ENCODE results near the gene PYCR2. TPM values are rescaled to one million over a fixed set of nuclear protein-coding genes. Genes with fewer than 3 reads are reported as not detected.
"Not testable (repeated sequence)": the region's sequence is repeated elsewhere in the genome, so short reads cannot be mapped to it uniquely, and the experiment has no call there.

PYCR2 gene
- total RNA-seq, 1 donor from 2014 or later: 19.5 TPM

DNA sequence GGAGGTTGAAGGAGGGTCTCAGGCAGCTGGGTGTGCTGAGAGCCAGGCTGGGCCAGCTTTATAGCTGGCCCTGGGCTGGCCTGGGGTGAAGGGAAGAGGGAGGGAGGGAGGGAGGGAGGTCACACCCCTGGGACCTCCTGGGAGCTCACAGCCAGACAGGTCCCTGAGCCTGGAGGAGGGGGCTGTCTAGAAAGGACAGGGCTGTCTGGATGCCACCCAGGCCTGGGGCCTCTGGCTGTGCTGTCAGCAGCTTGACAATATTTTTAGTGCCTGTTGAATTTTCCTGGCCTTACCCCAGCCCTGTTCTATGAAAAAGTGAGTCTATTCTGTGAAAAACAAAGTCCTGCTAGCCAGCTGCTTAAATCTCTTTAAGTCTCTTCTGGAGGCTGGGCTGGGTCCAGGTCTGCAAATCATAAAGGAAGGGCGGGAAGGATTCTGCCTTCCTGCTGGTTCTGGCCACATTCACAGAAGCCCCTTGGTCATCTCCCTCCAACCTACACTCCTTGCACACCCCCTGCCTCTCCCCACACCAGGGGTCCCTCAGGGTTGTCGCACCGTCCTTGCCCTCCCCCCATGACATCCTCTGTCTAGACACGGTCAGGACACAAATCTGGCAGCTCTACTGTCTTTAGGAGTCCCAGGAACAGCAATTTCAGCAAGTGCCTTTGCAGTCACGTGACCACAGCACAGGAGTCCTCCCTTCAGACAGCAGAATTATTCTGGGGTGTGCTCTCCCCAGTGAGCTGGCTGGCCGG is 17.3 kb upstream of the PYCR2 start, which contains the start of gene LEFTY2:
TSS of gene LEFTY2 (minus strand) at position 34 of the 755 bp plus-strand sequence. CDS start 80 bp downstream, outside the sequence.
- Histone ChIP-seq H3K27me3 (ENCODE audit: control insufficient read depth, insufficient read depth, low read length) (no peaks in the 10 kb centered on the region), H3K36me3 (ENCODE audit: control insufficient read depth, insufficient read depth, low read length) (no peaks in the 10 kb centered on the region), H3K4me3 (ENCODE audit: low read depth, low read length) (no peak within 1 kb of the TSS)
- TF ChIP-seq, protein P1, sequence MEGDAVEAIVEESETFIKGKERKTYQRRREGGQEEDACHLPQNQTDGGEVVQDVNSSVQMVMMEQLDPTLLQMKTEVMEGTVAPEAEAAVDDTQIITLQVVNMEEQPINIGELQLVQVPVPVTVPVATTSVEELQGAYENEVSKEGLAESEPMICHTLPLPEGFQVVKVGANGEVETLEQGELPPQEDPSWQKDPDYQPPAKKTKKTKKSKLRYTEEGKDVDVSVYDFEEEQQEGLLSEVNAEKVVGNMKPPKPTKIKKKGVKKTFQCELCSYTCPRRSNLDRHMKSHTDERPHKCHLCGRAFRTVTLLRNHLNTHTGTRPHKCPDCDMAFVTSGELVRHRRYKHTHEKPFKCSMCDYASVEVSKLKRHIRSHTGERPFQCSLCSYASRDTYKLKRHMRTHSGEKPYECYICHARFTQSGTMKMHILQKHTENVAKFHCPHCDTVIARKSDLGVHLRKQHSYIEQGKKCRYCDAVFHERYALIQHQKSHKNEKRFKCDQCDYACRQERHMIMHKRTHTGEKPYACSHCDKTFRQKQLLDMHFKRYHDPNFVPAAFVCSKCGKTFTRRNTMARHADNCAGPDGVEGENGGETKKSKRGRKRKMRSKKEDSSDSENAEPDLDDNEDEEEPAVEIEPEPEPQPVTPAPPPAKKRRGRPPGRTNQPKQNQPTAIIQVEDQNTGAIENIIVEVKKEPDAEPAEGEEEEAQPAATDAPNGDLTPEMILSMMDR (IDR thresholded peaks at IDR 0.05; ENCODE audit: insufficient read depth, low read length, severe bottlenecking): no peak
- no peak for DNase-seq (ENCODE audit: low read depth)
- no peak for FAIRE-seq

DNA sequence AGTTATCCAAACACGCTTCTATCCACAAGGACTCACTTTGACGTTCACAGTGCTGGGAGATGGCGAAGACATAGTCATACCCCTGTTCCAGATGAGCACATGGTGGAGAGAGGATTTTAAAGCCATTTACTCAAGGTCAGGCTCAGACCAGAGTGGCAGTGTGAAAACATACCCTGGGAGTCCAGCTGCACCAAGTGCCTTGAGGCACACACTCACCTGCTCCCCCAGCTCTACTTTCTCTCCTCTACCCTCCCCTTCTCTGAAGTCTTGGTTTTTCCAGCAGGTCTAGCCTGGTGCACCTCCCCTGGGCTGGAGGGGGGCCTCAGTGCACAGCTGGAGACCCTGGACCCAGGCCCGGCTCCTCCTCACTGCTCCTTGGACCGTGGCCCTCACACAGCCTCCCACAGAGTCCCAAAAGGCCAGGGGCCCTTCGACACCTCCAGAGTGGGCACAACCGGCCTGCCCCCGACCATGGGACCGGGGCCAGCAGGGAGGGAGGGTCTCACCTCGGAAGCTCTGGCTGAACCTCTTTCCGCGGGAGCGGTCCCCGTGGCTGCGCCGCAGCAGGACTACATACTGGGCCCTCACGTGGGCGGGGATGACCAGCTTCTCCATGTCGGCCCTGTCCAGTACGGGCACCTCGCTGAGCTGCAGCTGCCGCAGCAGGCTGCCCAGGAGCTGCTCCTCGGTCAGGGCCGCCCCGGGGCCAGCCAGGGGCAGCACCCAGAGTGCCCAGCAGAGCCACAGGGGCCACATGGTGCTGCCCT is 16.5 kb upstream of the PYCR2 start:
- FAIRE-seq (peak; percentile 93), DNase-seq (ENCODE audit: low read depth) (no peak)
- Histone ChIP-seq H3K27me3 (ENCODE audit: control insufficient read depth, insufficient read depth, low read length) (no peaks in the 10 kb centered on the region), H3K36me3 (ENCODE audit: control insufficient read depth, insufficient read depth, low read length) (no peaks in the 10 kb centered on the region), H3K4me3 (ENCODE audit: low read depth, low read length) (no peak overlapping the region)
- TF ChIP-seq, protein P1 (IDR thresholded peaks at IDR 0.05; ENCODE audit: insufficient read depth, low read length, severe bottlenecking): no peak

DNA sequence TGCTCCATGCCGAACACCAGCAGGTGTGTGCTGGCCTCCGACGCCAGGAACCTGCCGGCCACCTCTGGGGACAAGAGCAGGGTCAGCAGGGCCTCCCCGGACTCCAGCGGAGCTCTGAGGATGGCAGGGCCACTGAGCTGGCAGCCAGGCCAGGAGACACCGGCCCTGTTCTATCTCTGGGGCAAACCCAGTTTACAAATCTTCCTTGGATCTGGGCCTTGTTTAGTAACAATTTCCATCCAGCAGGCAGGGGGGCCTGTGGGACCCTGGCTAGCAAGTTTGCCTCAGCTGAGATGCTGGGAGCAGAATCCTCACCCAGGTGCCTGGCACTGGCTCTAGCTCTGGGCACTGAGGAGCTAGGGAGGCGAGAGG is 15.9 kb upstream of the PYCR2 start:
- not testable (repeated sequence) for DNase-seq (ENCODE audit: low read depth); H3K36me3 ChIP-seq (ENCODE audit: control insufficient read depth, insufficient read depth, low read length); H3K27me3 ChIP-seq (ENCODE audit: control insufficient read depth, insufficient read depth, low read length); H3K4me3 ChIP-seq (ENCODE audit: low read depth, low read length); FAIRE-seq

DNA sequence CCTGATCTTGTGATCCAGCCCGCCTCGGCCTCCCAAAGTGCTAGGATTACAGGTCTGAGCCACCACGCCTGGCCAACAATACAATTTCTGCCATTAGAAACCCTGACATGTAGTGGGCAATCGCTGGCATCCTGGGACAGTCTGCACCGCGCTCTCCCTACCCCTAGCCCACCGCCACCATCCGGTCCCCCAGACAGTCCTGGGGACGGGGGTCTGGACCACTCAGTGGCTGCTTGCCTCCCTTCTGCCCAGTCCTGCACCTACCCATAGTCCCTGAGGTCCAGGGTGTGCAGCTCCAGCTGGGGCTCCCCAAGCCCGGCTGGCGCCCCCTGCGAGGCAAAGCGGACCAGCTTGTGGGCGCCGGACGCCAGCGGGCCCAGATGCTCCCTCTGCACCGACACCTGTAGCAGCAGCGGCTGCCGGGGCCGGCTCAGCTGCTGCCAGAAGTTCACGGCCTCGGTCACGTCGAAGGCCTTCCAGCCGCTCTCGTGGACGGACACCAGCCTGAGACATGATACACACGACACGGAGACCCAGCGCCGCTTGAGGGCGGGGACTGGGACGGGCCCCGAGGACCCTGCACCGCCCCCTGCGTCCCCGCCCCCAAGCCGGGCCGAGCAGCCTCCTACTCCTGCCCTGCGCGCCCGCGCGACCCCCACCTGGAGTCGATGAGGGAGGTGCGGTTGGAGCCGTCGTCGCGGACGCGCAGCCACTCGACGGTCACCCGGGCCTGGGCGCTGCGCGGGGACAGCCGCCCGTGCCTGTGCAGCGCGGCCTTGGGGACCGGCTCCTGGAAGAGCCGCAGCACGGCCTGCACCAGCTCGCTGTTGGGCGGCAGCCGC is 15.3 kb upstream of the PYCR2 start:
- DNase-seq (ENCODE audit: low read depth); H3K4me3 ChIP-seq (ENCODE audit: low read depth, low read length); H3K36me3 ChIP-seq (ENCODE audit: control insufficient read depth, insufficient read depth, low read length); FAIRE-seq; H3K27me3 ChIP-seq (ENCODE audit: control insufficient read depth, insufficient read depth, low read length): not testable (repeated sequence)

DNA sequence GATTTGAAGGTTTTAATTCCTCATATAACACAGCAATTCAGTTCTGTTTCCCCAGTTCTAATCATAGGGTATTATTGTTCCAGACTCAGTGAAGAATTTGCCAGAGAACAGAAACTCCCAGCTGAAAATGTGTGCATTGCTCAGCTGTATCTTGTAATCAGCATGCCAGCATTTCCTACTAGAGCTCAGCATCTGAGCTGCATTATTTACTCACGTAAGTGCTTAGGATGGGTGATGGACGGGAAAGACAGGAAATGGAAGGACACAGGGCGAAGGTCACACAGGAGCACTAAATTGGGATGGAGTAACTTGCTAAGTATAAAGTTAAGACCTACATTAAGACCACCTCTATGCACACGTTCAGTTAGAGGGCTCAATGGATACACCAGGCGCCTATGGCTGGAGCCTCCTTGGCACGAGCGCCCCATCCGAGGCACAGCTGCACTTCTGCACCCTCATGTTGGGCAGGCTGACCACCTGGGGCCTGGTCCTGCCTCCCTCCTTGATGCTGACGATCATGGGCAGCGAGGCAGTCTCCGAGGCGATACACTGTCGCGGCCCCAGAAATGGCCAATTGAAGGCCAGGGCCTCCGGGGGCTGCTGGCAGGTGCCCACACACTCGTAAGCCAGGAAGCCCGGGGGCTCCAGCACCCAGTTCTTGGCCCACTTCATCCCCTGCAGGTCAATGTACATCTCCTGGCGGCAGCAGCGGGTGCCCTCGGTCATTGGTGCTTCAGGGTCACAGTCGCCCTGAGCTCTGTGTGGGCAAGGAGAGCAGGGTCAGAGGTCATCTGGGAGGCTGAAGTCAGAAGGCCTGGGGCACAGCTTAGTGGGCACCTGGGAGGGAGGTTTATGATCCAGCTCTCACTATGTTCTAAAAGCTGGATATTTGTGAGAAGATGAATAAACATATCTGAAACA is 13.3 kb upstream of the PYCR2 start:
- no peak for FAIRE-seq
- Histone ChIP-seq H3K36me3 (ENCODE audit: control insufficient read depth, insufficient read depth, low read length) (no peaks in the 10 kb centered on the region), H3K4me3 (ENCODE audit: low read depth, low read length) (no peak overlapping the region), H3K27me3 (ENCODE audit: control insufficient read depth, insufficient read depth, low read length) (no peaks in the 10 kb centered on the region)
- DNase-seq (ENCODE audit: low read depth): no peak
- TF ChIP-seq, protein P1 (IDR thresholded peaks at IDR 0.05; ENCODE audit: insufficient read depth, low read length, severe bottlenecking): no peak

DNA sequence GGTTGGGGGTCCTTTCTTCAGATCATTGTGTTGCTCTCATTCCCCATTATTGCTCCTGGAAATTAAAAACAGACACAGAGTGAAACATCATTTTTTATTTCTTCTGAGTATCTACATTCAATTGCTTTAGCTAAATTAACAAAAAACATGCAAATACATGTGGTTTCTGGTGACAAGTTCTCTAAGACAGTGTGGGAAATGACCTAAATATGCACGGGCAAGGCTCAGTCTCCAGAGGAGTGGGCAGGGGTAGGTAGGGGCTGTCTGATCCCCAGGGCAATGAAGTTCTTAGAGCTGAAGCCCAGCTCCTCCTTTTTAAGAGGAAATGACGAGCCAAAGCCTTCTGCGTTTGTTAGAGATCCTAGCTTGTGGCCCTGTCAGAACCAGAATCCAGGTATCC is 12.5 kb upstream of the PYCR2 start:
- DNase-seq (ENCODE audit: low read depth) (no peak), FAIRE-seq (no peak)
- TF ChIP-seq, protein P1 (IDR thresholded peaks at IDR 0.05; ENCODE audit: insufficient read depth, low read length, severe bottlenecking): no peak
- no peak overlapping the region for H3K4me3 ChIP-seq (ENCODE audit: low read depth, low read length)
- no peaks in the 10 kb centered on the region for H3K27me3 ChIP-seq (ENCODE audit: control insufficient read depth, insufficient read depth, low read length)
- H3K36me3 ChIP-seq (ENCODE audit: control insufficient read depth, insufficient read depth, low read length): no peaks in the 10 kb centered on the region

DNA sequence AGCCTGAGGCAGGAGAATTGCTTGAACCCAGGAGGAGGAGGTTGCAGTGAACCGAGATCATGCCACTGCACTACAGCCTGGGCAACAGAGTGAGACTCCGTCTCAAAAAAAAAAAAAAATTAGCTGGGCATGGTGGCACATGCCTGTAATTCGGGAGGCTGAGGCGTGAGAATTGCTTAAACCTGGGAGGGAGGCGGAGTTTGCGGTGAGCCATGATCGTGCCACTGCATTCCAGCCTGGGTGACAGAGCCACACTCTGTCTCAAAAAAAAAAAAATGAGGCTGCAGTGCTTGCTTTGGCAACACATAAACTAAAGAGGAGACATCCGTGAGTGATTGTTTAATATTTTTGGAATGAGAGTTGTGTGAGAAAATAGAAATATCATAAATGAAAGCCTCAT is 12.0 kb upstream of the PYCR2 start:
- H3K36me3 ChIP-seq (ENCODE audit: control insufficient read depth, insufficient read depth, low read length); H3K4me3 ChIP-seq (ENCODE audit: low read depth, low read length); H3K27me3 ChIP-seq (ENCODE audit: control insufficient read depth, insufficient read depth, low read length); FAIRE-seq: not testable (repeated sequence)
- DNase-seq (ENCODE audit: low read depth): peak; percentile 60
